Endodermal cell (in vitro differentiated cells): ENCODE results near the gene NCOA3. TPM values are rescaled to one million over a fixed set of nuclear protein-coding genes. Genes with fewer than 3 reads are reported as not detected.

Experiments used
- DNase-seq: peaks from one replicate; pipeline ENCODE4 v3.0.0-alpha.2; 2017
- H3K27ac ChIP-seq: 2 replicates; pipeline ENCODE4 v1.5.1; 2013; ENCODE audit warnings: mild to moderate bottlenecking, low read depth, low read length, moderate library complexity
- H3K27me3 ChIP-seq: 2 replicates; pipeline ENCODE4 v1.6.1; 2013; ENCODE audit warnings: mild to moderate bottlenecking, low read length, moderate library complexity; ENCODE audit not compliant: insufficient read depth, control insufficient read depth, poor library complexity, severe bottlenecking
- H3K36me3 ChIP-seq: 2 replicates; pipeline ENCODE4 v1.7.0; 2013; ENCODE audit warnings: mild to moderate bottlenecking, low read length, moderate library complexity; ENCODE audit not compliant: control insufficient read depth, insufficient read depth
- H3K4me1 ChIP-seq: one replicate; pipeline ENCODE4 v1.7.0; 2013; ENCODE audit warnings: low read length; ENCODE audit not compliant: control insufficient read depth, insufficient read depth
- H3K4me3 ChIP-seq: 2 replicates; pipeline ENCODE4 v1.5.1; 2013; ENCODE audit warnings: mild to moderate bottlenecking, low read length, moderate library complexity
- H3K9ac ChIP-seq: 2 replicates; pipeline ENCODE4 v1.6.1; 2013; ENCODE audit warnings: mild to moderate bottlenecking, low read length, moderate library complexity; ENCODE audit not compliant: poor library complexity, severe bottlenecking; ENCODE audit errors: extremely low read depth
- H3K9me3 ChIP-seq: 2 replicates; pipeline ENCODE4 v1.6.1; 2013; ENCODE audit warnings: mild to moderate bottlenecking, low read length, moderate library complexity; ENCODE audit not compliant: control insufficient read depth
- H3K27ac Mint-ChIP-seq: 2 replicates; pipeline ENCODE4 v1.8.0; 2020; ENCODE audit warnings: mixed read lengths
- H3K27me3 Mint-ChIP-seq: 2 replicates; pipeline ENCODE4 v1.8.0; 2021; ENCODE audit warnings: mild to moderate bottlenecking, mixed read lengths; ENCODE audit not compliant: insufficient read depth
- H3K36me3 Mint-ChIP-seq: 2 replicates; pipeline ENCODE4 v1.8.0; 2020; ENCODE audit warnings: low read depth, mixed read lengths
- H3K4me1 Mint-ChIP-seq: 2 replicates; pipeline ENCODE4 v1.8.0; 2020; ENCODE audit warnings: mixed read lengths
- H3K4me3 Mint-ChIP-seq: 2 replicates; pipeline ENCODE4 v1.8.0; 2020; ENCODE audit warnings: mild to moderate bottlenecking, moderate library complexity, mixed read lengths
- H3K9me3 Mint-ChIP-seq: 2 replicates; pipeline ENCODE4 v1.8.0; 2020; ENCODE audit warnings: mild to moderate bottlenecking, mixed read lengths
- WGBS, 2 experiments: methylation state at CpG; one replicate each; pipeline versions ENCODE4 v1.1.5 to v1.1.7; 2013; ENCODE audit warnings: missing lambda C conversion rate in 2 of 2, mixed read lengths in 1 of 2; ENCODE audit not compliant: insufficient coverage in 1 of 2, insufficient read length in 1 of 2; 5-methylcytosine and 5-hydroxymethylcytosine counted together
- total RNA-seq, 2 donors: library from RNA; stranded (reverse); fragmentation: NEBNext Ultra II Directional in 1 of 2; extraction: Animal tissue kit (Norgen Biotek cat#: 25700) in 1 of 2; gene quantifications; 2 replicates in 1 of 2; 3 replicates in 1 of 2; pipeline ENCODE4 v1.2.1, GENCODE V29; 2021
- TF ChIP-seq, protein P1 (sequence below): fragments of 200-600 bp; sonication (generic); conservative IDR thresholded peaks from 2 replicates; pipeline ENCODE4 v1.5.0; 2021; ENCODE audit warnings: antibody characterized with exemption, mild to moderate bottlenecking

Gene NCOA3
- total RNA-seq, 2 donors from 2014 or later = 38.6 TPM

DNA sequence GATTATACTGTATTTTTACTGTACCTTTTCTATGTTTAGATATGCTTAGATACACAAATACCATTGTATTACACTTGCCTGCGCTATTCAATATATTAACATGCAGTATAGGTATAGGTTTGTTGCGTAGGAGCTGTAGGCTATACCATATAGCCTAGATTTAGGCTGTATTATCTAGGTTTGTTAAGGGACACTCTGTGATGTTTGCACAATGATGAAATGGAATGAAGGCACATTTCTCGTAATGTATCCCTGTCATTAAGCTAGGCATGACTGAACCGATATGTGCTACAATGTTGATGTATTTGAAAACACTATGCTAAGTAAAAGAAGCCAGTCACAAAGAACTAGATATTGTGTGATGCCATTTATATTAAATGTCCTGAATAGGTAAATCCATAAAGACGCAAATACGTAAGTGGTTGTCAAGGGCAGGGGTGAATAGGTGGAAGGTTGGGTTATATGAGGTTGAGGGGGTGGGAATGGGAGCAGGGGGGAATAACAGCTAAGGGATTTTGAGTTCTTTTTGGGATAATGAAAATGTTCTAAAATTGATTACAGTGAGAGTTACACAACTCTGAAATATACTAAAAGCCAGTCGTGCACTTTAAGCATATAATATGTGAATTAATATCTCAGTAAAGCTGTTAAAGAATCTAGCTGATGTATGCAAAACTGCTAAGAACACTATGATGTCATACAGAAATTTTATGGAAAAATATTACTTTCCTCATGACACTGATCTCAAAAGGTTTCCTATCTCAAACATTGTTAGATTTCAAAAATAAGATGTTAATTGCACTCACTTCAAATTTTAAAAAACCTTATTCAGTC lies 97.4 kb downstream of the NCOA3 start:
- DNase-seq = no peak
- H3K9me3 Mint-ChIP-seq = peaks cover 13% of the 10 kb centered on the region
- no peak overlapping the region for H3K4me3 Mint-ChIP-seq
- TF ChIP-seq, protein P1, sequence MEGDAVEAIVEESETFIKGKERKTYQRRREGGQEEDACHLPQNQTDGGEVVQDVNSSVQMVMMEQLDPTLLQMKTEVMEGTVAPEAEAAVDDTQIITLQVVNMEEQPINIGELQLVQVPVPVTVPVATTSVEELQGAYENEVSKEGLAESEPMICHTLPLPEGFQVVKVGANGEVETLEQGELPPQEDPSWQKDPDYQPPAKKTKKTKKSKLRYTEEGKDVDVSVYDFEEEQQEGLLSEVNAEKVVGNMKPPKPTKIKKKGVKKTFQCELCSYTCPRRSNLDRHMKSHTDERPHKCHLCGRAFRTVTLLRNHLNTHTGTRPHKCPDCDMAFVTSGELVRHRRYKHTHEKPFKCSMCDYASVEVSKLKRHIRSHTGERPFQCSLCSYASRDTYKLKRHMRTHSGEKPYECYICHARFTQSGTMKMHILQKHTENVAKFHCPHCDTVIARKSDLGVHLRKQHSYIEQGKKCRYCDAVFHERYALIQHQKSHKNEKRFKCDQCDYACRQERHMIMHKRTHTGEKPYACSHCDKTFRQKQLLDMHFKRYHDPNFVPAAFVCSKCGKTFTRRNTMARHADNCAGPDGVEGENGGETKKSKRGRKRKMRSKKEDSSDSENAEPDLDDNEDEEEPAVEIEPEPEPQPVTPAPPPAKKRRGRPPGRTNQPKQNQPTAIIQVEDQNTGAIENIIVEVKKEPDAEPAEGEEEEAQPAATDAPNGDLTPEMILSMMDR = no peak
- H3K36me3 ChIP-seq = peaks cover 4% of the 10 kb centered on the region
- peaks cover 14% of the 10 kb centered on the region for H3K9me3 ChIP-seq
- H3K4me3 ChIP-seq = no peak overlapping the region
- H3K9ac ChIP-seq = no peak overlapping the region
- H3K27ac ChIP-seq = no peak overlapping the region
- H3K27me3 ChIP-seq = no peaks in the 10 kb centered on the region
- peaks cover 40% of the 10 kb centered on the region for H3K36me3 Mint-ChIP-seq
- no peaks in the 10 kb centered on the region for H3K27me3 Mint-ChIP-seq
- peaks cover 2% of the 10 kb centered on the region for H3K4me1 Mint-ChIP-seq
- H3K27ac Mint-ChIP-seq = no peak overlapping the region
- WGBS, 2 experiments = 92 to 95% methylated on average over 4 to 7 of the region's 7 CpGs
- H3K4me1 ChIP-seq = no peaks in the 10 kb centered on the region

DNA sequence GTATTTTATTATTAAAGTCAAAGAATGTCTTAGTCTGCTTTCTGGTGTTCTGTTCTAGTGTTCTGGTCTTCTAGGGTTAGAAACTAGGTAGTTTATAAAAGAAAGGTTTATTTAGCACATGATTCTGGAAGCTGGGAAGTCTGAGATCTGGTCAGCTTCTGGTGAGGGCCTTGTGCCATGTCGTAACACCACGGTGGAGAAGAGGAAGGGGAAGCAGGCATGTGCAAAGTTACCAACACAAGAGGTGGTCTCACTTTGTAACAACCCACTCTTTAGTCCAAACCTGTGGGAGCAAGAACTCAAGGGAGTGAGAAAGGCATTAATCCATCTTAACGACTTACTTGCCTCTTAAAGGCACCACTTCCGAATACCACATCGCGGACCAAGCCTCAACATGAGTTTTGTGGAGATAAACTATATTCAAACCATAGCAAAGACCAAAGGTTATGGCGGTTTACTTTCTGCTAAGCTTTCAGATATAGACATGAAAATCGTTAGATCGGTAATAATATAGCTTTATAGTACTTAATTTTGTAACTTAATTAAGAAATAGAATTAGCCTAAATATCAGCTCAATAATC lies 99.4 kb downstream of the NCOA3 start:
- TF ChIP-seq, protein P1 = no peak
- Histone ChIP-seq H3K9me3 (peaks cover 14% of the 10 kb centered on the region), H3K9ac (no peak overlapping the region), H3K4me3 (no peak overlapping the region), H3K36me3 (peaks cover 4% of the 10 kb centered on the region), H3K27me3 (no peaks in the 10 kb centered on the region), H3K27ac (no peak overlapping the region), H3K4me1 (peaks cover 2% of the 10 kb centered on the region)
- Mint-ChIP-seq H3K9me3 (peaks cover 14% of the 10 kb centered on the region), H3K4me1 (peaks cover 8% of the 10 kb centered on the region), H3K27ac (no peak overlapping the region), H3K27me3 (no peaks in the 10 kb centered on the region), H3K36me3 (peaks cover 34% of the 10 kb centered on the region), H3K4me3 (no peak overlapping the region)
- no peak for DNase-seq
- WGBS, 2 experiments = 84 to 93% methylated on average over 2 to 7 of the region's 9 CpGs

DNA sequence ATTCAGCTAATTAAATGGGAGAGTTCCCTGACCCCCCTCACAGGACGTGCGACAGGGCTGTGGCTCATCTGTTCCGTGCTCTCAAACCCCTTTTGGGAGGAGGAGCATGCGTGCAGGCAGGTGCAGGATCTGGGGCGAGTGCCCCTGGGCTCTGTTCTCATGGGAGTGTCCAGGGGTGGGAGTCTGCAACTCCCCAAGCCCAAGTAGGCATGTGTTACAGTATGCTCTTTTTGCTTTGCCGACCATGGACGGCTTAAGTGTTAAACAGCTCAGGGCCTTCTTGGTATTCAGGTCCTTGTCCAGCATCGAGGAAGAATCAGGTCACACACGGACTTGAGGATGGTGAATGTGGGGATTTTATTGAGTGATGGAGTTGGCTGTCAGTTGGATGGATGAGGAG lies 101.6 kb downstream of the NCOA3 start:
- Histone ChIP-seq H3K4me1 (peaks cover 4% of the 10 kb centered on the region), H3K4me3 (no peak overlapping the region), H3K27ac (no peak overlapping the region), H3K27me3 (no peaks in the 10 kb centered on the region), H3K9ac (no peak overlapping the region), H3K36me3 (peaks cover 4% of the 10 kb centered on the region), H3K9me3 (peaks cover 14% of the 10 kb centered on the region)
- H3K36me3 Mint-ChIP-seq = peaks cover 24% of the 10 kb centered on the region
- H3K4me3 Mint-ChIP-seq = no peak overlapping the region
- 96 to 100% methylated on average over 5 to 9 of the region's 9 CpGs for WGBS, 2 experiments
- TF ChIP-seq, protein P1 = no peak
- H3K4me1 Mint-ChIP-seq = peaks cover 18% of the 10 kb centered on the region
- H3K9me3 Mint-ChIP-seq = peaks cover 14% of the 10 kb centered on the region
- no peak for DNase-seq
- H3K27ac Mint-ChIP-seq = no peak overlapping the region
- H3K27me3 Mint-ChIP-seq = no peaks in the 10 kb centered on the region
